ENCODE data around the gene RBCK1. TPM values are rescaled to one million over a fixed set of nuclear protein-coding genes. Genes with fewer than 3 reads are reported as not detected.

Gene RBCK1
- total and polyA plus RNA-seq, 9 of the 15 experiments (the other 6 are each of a cell fraction or from before 2014, with no cell fraction given) = 5.9 to 59.3 (median 26.5) TPM

- TF ChIP-seq MGA (IDR thresholded peaks at IDR 0.05) (peak; percentile 17), FOXK1 (CRISPR knock-in tag; IDR thresholded peaks at IDR 0.05; ENCODE audit: borderline replicate concordance) (peak; percentile 9; the same call in 1 of the 2 replicates), HLTF (IDR thresholded peaks at IDR 0.05) (no peak)
Measured at GRCh38 chr20:382291-383115, 25.6 kb upstream of the RBCK1 start (continued).
